ENCODE measurements around the gene ANKRD28. TPM values are rescaled to one million over a fixed set of nuclear protein-coding genes. Genes with fewer than 3 reads are reported as not detected.
"Not testable (repeated sequence)": the region's sequence is repeated elsewhere in the genome, so short reads cannot be mapped to it uniquely, and the experiment has no call there.

The ANKRD28 gene
- total and polyA plus RNA-seq, 2 of the 8 experiments (the other 6 are each of a cell fraction or from before 2014, with no cell fraction given): 39.1 to 61.7 TPM

GRCh38 chr3:15742236-15742635, 55.5 kb downstream of the ANKRD28 start:
- H3K27ac ChIP-seq (ENCODE audit: low read depth, low read length); H3K4me1 ChIP-seq (replicated peaks in 1 of 4; ENCODE audit: control insufficient read depth in 3 of 4, insufficient read depth in 4 of 4, low read length in 3 of 4); H2BK20ac ChIP-seq (ENCODE audit: low read length); H2BK15ac ChIP-seq (ENCODE audit: low read length); FAIRE-seq; H3K9ac ChIP-seq (replicated peaks in 1 of 4; ENCODE audit: extremely low read depth in 1 of 4, low read depth in 3 of 4, low read length in 3 of 4); H4K8ac ChIP-seq (ENCODE audit: extremely low read depth, insufficient read depth, low read length); H3K23ac ChIP-seq (ENCODE audit: insufficient read length); H2AFZ ChIP-seq (ENCODE audit: low read length); H3K56ac ChIP-seq (replicated peaks; ENCODE audit: insufficient read length, low read depth, low read length); H2BK120ac ChIP-seq (replicated peaks; ENCODE audit: low read depth, low read length); H4K91ac ChIP-seq (replicated peaks; ENCODE audit: insufficient read length, low read length); POLR2A ChIA-PET (ENCODE audit: partially characterized antibody); H2BK12ac ChIP-seq (ENCODE audit: low read depth, low read length); H3K18ac ChIP-seq (ENCODE audit: extremely low read depth, low read length); H3K4me3 ChIP-seq (ENCODE audit: extremely low read depth in 1 of 4, insufficient read depth in 2 of 4, low read depth in 3 of 4, low read length in 4 of 4); H2BK5ac ChIP-seq (ENCODE audit: low read depth, low read length); H3K79me1 ChIP-seq (ENCODE audit: low read depth, low read length); H3K4me2 ChIP-seq (ENCODE audit: insufficient read depth in 1 of 2, low read depth in 2 of 2, low read length in 2 of 2); H4K20me1 ChIP-seq (replicated peaks in 1 of 2; ENCODE audit: control insufficient read depth in 1 of 2, insufficient read depth in 2 of 2, low read length in 2 of 2); H4K5ac ChIP-seq (ENCODE audit: insufficient read length, low read depth, low read length); H3K79me2 ChIP-seq (ENCODE audit: control insufficient read depth in 1 of 2, insufficient read depth in 2 of 2, low read length in 2 of 2); H3K27me3 ChIP-seq (replicated peaks in 1 of 4; ENCODE audit: control insufficient read depth in 3 of 4, extremely low read depth in 1 of 4, insufficient read depth in 3 of 4, low read length in 3 of 4); H2AK5ac ChIP-seq (ENCODE audit: low read depth, low read length); DNase-seq (ENCODE audit: low read depth in 1 of 2, low spot score in 2 of 2); H3K23me2 ChIP-seq (ENCODE audit: low read depth, low read length); CTCF ChIA-PET (ENCODE audit: partially characterized antibody); H3K4ac ChIP-seq (replicated peaks; ENCODE audit: insufficient read length, low read depth, low read length); H3K14ac ChIP-seq (ENCODE audit: insufficient read length): not testable (repeated sequence)
- 98% methylated on average over 8 of the region's 26 CpGs; no CpG with 5 or more reads in 1 of the 2 experiments for WGBS, 2 experiments (ENCODE audit: extremely low coverage in 1 of 2, insufficient coverage in 1 of 2, insufficient read length in 1 of 2, insufficient replicate concordance in 2 of 2, low coverage in 1 of 2, low lambda C conversion rate in 2 of 2, missing lambda C conversion rate in 1 of 2)
- H3K36me3 ChIP-seq (ENCODE audit: control insufficient read depth in 2 of 4, insufficient read depth in 4 of 4, low read length in 3 of 4): peaks cover 0 to 29% (median 6%) of the 10 kb centered on the region in 4 experiments; a peak in 4 of 8 replicates
- H3K9me3 ChIP-seq (ENCODE audit: insufficient read depth in 2 of 2, low read depth in 1 of 2, low read length in 1 of 2): peaks cover 18 to 37% of the 10 kb centered on the region in 2 experiments
